ENCODE results near the gene CDH13.

Gene CDH13

DNA sequence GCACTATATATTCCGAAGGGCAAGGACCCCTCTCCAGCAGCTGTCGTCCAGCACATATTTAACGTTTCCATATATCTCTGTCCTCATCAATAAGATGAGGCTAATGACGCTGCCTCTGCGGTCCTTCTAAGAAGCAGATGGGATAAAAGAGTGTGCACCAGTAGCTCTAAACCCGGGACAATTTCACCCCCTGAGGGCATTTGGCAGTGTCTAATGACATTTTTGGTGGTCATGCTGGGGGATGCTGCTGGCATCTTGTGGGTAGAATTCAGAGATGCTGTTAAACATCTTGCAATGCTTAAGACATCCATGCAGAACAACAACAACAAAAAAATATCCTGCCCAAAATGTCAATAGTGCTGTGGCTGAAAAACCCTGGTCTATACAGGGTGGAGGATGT, 372.9 kb downstream of the CDH13 start:
- Histone ChIP-seq H3K9me3 (no peaks in the 10 kb centered on the region), H3K4me1 (peaks cover 0 to 37% (median 21%) of the 10 kb centered on the region in 4 donors), H3K36me3 (no peaks in the 10 kb centered on the region), H3K27ac (no peak overlapping the region), H3K4me3 (no peak overlapping the region), H3K27me3 (no peaks in the 10 kb centered on the region)
- intact Hi-C loops (cut with DNase I; ENCODE audit: low total_unique reads): no loop called here
- no peak for DNase-seq
- TF ChIP-seq, protein P1, sequence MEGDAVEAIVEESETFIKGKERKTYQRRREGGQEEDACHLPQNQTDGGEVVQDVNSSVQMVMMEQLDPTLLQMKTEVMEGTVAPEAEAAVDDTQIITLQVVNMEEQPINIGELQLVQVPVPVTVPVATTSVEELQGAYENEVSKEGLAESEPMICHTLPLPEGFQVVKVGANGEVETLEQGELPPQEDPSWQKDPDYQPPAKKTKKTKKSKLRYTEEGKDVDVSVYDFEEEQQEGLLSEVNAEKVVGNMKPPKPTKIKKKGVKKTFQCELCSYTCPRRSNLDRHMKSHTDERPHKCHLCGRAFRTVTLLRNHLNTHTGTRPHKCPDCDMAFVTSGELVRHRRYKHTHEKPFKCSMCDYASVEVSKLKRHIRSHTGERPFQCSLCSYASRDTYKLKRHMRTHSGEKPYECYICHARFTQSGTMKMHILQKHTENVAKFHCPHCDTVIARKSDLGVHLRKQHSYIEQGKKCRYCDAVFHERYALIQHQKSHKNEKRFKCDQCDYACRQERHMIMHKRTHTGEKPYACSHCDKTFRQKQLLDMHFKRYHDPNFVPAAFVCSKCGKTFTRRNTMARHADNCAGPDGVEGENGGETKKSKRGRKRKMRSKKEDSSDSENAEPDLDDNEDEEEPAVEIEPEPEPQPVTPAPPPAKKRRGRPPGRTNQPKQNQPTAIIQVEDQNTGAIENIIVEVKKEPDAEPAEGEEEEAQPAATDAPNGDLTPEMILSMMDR (IDR thresholded peaks at IDR 0.05): no peak

DNA sequence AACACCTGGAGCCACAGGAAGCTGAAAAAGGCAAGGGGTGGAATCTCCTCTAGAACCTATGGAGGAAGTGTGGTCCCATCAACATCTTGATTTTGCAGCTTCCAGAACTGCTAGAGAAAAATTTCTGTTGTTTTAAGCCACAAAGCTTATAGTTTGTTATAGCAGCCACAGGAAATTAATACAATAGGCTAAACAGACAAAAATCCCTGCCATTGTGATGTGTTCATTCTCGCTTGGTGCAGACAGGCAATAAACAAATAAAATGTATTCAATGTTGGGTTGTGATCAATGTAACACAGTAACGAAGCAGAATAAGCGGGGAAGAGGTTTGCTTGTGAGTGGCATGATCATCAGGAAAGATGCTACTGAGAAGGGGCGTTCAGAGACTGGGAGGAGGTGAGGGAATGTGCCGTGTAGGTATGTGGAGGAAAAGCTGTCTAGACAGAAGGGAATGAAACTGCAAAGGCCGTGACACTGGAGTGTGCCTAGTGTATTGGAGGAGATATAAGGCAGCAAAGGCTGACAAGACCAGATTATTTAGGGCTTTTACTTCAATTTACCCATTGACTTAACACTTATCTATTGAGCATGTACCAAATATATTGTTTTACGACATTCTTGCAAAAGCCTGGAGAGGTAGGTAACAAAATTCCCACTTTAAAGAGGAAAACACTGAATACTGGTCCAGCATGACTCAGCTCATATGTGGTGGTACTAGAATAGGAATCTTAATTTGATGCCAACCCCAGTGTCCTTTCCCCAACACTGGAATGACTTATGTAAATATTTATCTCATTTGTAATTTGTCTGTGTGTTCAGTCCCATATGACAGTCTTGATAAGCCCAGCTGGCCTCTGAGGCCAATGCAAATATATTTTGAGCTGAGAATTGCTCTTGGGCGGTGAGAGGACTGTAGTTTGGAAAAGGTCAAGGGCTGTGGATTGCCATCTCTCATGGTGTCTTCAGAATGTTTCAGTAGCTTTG, 375.9 kb downstream of the CDH13 start:
- H3K4me1 ChIP-seq: peaks cover 0 to 27% (median 14%) of the 10 kb centered on the region in 4 donors
- no peaks in the 10 kb centered on the region for H3K27me3 ChIP-seq
- H3K36me3 ChIP-seq: no peaks in the 10 kb centered on the region
- TF ChIP-seq, protein P1 (IDR thresholded peaks at IDR 0.05): no peak
- no peaks in the 10 kb centered on the region for H3K9me3 ChIP-seq
- H3K4me3 ChIP-seq: no peak overlapping the region
- no peak for DNase-seq
- intact Hi-C loops (cut with DNase I; ENCODE audit: low total_unique reads): no loop called here
- H3K27ac ChIP-seq: no peak overlapping the region

DNA sequence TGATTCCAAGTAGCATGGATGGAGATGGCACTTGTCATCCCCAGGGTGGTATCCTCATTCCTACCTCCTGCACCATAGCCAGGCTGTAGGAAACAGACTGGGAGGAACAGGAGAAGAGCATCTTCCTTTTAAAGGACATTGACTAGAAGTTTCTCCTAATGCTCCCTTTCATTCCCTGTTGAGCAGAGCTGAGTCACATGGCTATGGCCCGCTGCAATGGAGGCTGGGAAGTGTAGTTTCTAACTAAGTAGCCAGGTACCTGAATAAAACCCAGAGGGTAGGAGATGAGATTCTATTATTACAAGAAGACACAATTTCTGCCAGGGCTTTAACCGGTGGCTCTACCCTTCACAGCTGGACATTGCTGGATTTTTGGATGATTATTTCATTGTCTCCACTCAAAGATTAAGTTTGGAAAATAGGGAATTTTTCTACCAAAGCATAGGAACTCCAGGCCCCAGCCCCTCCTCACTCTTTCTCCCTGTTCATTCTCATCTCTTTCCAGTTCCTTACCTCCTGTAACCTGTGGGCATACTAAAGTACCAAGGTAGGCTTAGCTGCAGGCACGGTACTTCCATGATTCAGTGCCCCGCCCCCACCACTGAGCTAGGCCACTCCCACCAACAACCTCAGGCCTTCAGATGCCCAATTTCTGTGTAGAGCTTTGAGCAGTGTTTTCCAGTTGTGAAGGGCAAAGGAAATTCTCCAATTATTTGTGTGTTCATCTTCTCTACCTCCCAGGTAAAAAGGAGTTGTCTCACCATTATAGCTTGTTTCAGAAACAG, 378.3 kb downstream of the CDH13 start:
- no peak overlapping the region for H3K27ac ChIP-seq
- TF ChIP-seq, protein P1 (IDR thresholded peaks at IDR 0.05): no peak
- DNase-seq: no peak

DNA sequence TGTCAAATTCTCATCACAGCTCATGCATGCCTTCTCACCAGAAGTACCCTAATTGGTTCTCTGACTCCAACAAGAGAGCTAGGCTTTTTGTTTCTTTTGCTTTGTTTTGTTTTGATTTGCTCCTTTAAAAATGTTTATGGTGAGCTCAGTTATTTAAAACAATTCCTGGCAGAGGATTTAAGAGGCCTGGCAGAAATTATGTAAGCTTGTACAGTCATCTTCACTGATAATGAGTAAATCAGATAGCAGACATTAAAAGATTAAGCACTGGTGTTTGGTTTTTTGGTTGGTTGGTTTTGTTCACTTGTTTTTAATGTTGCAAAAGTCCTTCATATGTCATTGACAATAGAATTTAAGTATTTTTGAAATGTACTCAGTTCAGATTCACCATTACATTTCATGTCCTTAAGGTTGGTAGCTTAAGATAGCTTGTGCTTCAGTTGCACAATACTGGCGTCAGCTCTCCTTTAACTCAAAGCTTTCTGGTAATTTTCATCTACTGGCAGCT, 378.9 kb downstream of the CDH13 start:
- Histone ChIP-seq H3K27me3 (no peaks in the 10 kb centered on the region), H3K4me3 (no peak overlapping the region), H3K36me3 (no peaks in the 10 kb centered on the region), H3K27ac (no peak overlapping the region), H3K9me3 (no peaks in the 10 kb centered on the region), H3K4me1 (peaks cover 0 to 27% (median 14%) of the 10 kb centered on the region in 4 donors)
- TF ChIP-seq, protein P1 (IDR thresholded peaks at IDR 0.05): no peak
- intact Hi-C loops (cut with DNase I; ENCODE audit: low total_unique reads): no loop called here
- no peak for DNase-seq

More for the DNA sequence above, 378.3 kb downstream of the CDH13 start:
- H3K9me3 ChIP-seq: no peaks in the 10 kb centered on the region
- no peaks in the 10 kb centered on the region for H3K36me3 ChIP-seq
- peaks cover 0 to 27% (median 14%) of the 10 kb centered on the region in 4 donors for H3K4me1 ChIP-seq
- no peaks in the 10 kb centered on the region for H3K27me3 ChIP-seq
- H3K4me3 ChIP-seq: no peak overlapping the region
- intact Hi-C loops (cut with DNase I; ENCODE audit: low total_unique reads): no loop called here

DNA sequence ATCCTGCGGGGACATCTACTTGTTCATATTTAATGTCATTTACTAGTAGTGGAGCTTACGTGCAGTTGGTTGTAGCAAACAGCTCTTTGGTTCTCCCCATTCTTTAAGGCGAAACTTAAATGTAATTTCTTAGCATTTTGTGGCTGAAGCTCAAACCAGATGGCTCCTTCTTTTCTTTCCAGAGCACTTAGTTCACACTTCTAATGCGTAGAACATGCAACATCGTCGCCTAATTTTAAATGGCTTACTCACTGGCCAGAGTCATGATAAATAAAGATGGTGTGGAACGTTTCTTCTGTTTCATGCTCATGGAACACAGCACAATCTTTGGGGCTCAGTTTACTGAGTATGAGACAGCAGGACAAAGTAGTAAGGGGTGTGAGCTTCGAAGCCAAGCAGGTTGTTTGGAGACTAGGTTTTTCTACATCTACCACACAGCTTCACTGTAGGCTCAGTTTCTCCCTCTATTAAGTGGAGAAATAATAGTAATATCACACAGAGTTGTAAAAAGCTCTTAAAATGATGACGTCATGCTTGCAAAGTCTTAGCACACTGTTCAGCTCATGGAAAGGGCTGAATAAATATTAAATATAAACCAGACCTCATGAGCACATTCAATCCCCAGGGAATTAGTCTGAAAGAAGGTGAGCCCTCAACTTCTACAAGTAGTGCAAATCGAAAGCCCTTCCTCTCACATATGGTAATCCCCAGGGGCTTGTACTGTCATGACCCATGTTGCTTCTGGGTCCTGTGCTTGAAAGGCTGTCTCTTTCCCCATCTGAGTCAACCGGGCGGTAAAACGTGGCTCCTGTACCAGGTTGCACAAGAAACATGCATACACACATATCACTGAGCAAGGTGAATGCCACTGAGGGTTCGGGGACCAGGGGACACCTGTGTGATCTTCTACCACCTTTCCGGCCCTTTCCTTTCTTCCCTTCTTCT, 384.3 kb downstream of the CDH13 start:
- Histone ChIP-seq H3K4me3 (no peak overlapping the region), H3K27me3 (no peaks in the 10 kb centered on the region), H3K4me1 (peaks cover 0 to 24% (median 5%) of the 10 kb centered on the region in 4 donors), H3K36me3 (no peaks in the 10 kb centered on the region), H3K27ac (peak overlapping the region; percentile 27 to 48), H3K9me3 (no peaks in the 10 kb centered on the region)
- intact Hi-C loops (cut with DNase I; ENCODE audit: low total_unique reads): no loop called here
- TF ChIP-seq, protein P1 (IDR thresholded peaks at IDR 0.05): no peak
- no peak for DNase-seq

Data from tibial artery (tissue), 4 donors.